Peyer's patch (tissue), 4 donors: ENCODE data around the gene NRXN3. TPM values are rescaled to one million over a fixed set of nuclear protein-coding genes. Genes with fewer than 3 reads are reported as not detected.

Source experiments
- DNase-seq, 3 donors: peaks; one replicate each; pipeline ENCODE4 v3.0.0-alpha.2; 2017 to 2019
- H3K27ac ChIP-seq, 4 donors: fragments of 200-600 bp; sonication (generic); one replicate each; pipeline ENCODE4 v1.5.1; 2016 to 2019
- H3K27me3 ChIP-seq, 2 donors: fragments of 200-600 bp; sonication (generic); one replicate each; pipeline ENCODE4 v1.5.1; 2019
- H3K36me3 ChIP-seq, 3 donors: fragments of 200-600 bp; sonication (generic); one replicate each; pipeline ENCODE4 v1.5.1; 2016 to 2019
- H3K4me1 ChIP-seq, 4 donors: fragments of 200-600 bp; sonication (generic); one replicate each; pipeline ENCODE4 v1.5.1; 2016 to 2019
- H3K4me3 ChIP-seq, 4 donors: fragments of 200-600 bp; sonication (generic); 1 replicate in 3 of 4; 2 replicates in 1 of 4; pipeline ENCODE4 v1.5.1; 2016 to 2019; ENCODE audit warnings: mild to moderate bottlenecking in 1 of 4
- H3K9me3 ChIP-seq, 4 donors: fragments of 200-600 bp; sonication (generic); one replicate each; pipeline ENCODE4 v1.5.1; 2016 to 2019; ENCODE audit warnings: mild to moderate bottlenecking in 1 of 4
- CTCF ChIP-seq, 6 experiments: fragments of 450-650 bp in 4 of 6; fragments of 200-600 bp in 2 of 6; sonication (generic) in 1 of 6; IDR thresholded peaks; one replicate each; pipeline ENCODE4 v1.5.1; 2017 to 2019; ENCODE audit warnings: antibody characterized with exemption in 6 of 6, mild to moderate bottlenecking in 3 of 6, moderate library complexity in 1 of 6
- POLR2A ChIP-seq, 2 donors: fragments of 450-650 bp; IDR thresholded peaks; one replicate each; pipeline ENCODE4 v1.5.1; 2017; ENCODE audit warnings: antibody characterized with exemption in 2 of 2, mild to moderate bottlenecking in 2 of 2, moderate library complexity in 2 of 2
- total RNA-seq, 4 donors: library from RNA; depleted of rRNA; stranded (reverse); fragments of >200 nt; gene quantifications; one replicate each; pipeline ENCODE4 v1.1.0, GENCODE V29; 2016

The NRXN3 gene
- total RNA-seq, 4 donors from 2014 or later: 1.6 to 10.2 (median 4.4) TPM

GRCh38 chr14:79093531-79093930 lies 923.4 kb downstream of the NRXN3 start:
- Histone ChIP-seq H3K27me3 (no peaks in the 10 kb centered on the region), H3K9me3 (no peaks in the 10 kb centered on the region), H3K4me1 (no peaks in the 10 kb centered on the region), H3K36me3 (no peaks in the 10 kb centered on the region), H3K4me3 (no peak overlapping the region), H3K27ac (no peak overlapping the region)
- TF ChIP-seq CTCF (IDR thresholded peaks at IDR 0.05) (no peak), POLR2A (IDR thresholded peaks at IDR 0.05) (no peak)
- DNase-seq: no peak

- TF ChIP-seq CTCF (IDR thresholded peaks at IDR 0.05): no peak
- TF ChIP-seq POLR2A (IDR thresholded peaks at IDR 0.05): no peak
- Histone ChIP-seq H3K27me3 (no peaks in the 10 kb centered on the region), H3K9me3 (no peaks in the 10 kb centered on the region), H3K27ac (no peak overlapping the region), H3K4me3 (no peak overlapping the region), H3K36me3 (no peaks in the 10 kb centered on the region), H3K4me1 (no peaks in the 10 kb centered on the region)
- DNase-seq: no peak
These were observed 924.8 kb downstream of the NRXN3 start for GRCh38 chr14:79094951-79095350.

DNA sequence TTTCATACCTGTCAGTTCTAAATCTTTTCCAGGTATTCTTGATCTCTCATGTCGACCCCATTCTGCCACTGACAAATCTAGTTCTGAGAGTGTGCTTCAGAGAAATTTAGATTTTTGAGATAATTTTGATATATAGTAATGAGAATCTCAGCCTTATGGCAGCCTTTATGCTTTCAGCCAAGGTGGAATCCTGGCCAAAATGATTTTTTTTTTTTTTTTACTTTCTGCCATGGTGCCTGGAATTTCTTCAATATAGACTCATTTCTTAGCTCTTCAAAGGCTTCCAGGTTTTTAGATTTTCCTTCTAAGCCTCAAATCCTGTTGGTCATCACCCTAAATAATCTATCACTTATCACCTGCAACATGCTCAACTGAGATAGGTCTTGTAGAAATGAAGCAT lies 926.6 kb downstream of the NRXN3 start:
- TF ChIP-seq POLR2A (IDR thresholded peaks at IDR 0.05) (no peak), CTCF (IDR thresholded peaks at IDR 0.05) (no peak)
- Histone ChIP-seq H3K27me3 (no peaks in the 10 kb centered on the region), H3K36me3 (no peaks in the 10 kb centered on the region)

DNA sequence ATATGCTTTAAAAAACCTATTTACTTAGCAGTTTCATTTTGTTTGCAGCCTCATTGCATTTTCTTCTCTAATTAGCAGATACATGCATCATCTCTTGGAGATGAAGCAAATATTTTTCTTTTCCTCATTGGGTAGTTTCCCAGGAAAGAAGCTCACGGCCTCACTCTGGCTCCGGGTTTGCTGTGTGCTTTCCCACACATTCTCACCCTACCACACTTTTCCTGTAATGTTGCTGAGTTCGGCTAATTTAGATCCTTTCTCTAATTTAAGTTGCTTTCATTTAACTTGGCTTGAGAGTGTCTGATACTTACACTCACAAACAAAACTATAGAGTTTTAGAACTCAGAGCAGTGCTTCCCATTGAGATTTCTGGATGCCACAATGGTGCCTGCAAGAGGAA lies 928.2 kb downstream of the NRXN3 start:
- no peaks in the 10 kb centered on the region for H3K9me3 ChIP-seq
- H3K27me3 ChIP-seq: no peaks in the 10 kb centered on the region
- no peak for DNase-seq
- H3K27ac ChIP-seq: no peak overlapping the region
- no peak for TF ChIP-seq CTCF (IDR thresholded peaks at IDR 0.05)
- TF ChIP-seq POLR2A (IDR thresholded peaks at IDR 0.05): no peak
- no peak overlapping the region for H3K4me3 ChIP-seq
- H3K36me3 ChIP-seq: no peaks in the 10 kb centered on the region
- no peaks in the 10 kb centered on the region for H3K4me1 ChIP-seq

More for the DNA sequence above, 926.6 kb downstream of the NRXN3 start:
- no peak overlapping the region for H3K27ac ChIP-seq
- no peak for DNase-seq
- H3K4me3 ChIP-seq: no peak overlapping the region
- H3K9me3 ChIP-seq: no peaks in the 10 kb centered on the region
- no peaks in the 10 kb centered on the region for H3K4me1 ChIP-seq

- no peak overlapping the region for H3K4me3 ChIP-seq
- no peaks in the 10 kb centered on the region for H3K9me3 ChIP-seq
- H3K36me3 ChIP-seq: no peaks in the 10 kb centered on the region
- DNase-seq: no peak
- no peak overlapping the region for H3K27ac ChIP-seq
- no peaks in the 10 kb centered on the region for H3K27me3 ChIP-seq
- H3K4me1 ChIP-seq: no peaks in the 10 kb centered on the region
- no peak for TF ChIP-seq CTCF (IDR thresholded peaks at IDR 0.05)
- no peak for TF ChIP-seq POLR2A (IDR thresholded peaks at IDR 0.05)
These were observed 930.4 kb downstream of the NRXN3 start for GRCh38 chr14:79100578-79100977.

- no peak for DNase-seq
- H3K4me3 ChIP-seq: no peak overlapping the region
- no peaks in the 10 kb centered on the region for H3K9me3 ChIP-seq
- H3K4me1 ChIP-seq: no peaks in the 10 kb centered on the region
- no peaks in the 10 kb centered on the region for H3K27me3 ChIP-seq
- H3K27ac ChIP-seq: no peak overlapping the region
- H3K36me3 ChIP-seq: no peaks in the 10 kb centered on the region
- TF ChIP-seq POLR2A (IDR thresholded peaks at IDR 0.05) (no peak), CTCF (IDR thresholded peaks at IDR 0.05) (no peak)
These were observed 931.2 kb downstream of the NRXN3 start for GRCh38 chr14:79101388-79101787.
